COLO668 (cell line): Measurements from ENCODE around the gene TRABD2B.

Experiments
- DNase-seq: peaks from one replicate; lab custom pipeline; 2025; ENCODE audit not compliant: unreplicated experiment; lab: John Stamatoyannopoulos, UW

Gene TRABD2B

DNA sequence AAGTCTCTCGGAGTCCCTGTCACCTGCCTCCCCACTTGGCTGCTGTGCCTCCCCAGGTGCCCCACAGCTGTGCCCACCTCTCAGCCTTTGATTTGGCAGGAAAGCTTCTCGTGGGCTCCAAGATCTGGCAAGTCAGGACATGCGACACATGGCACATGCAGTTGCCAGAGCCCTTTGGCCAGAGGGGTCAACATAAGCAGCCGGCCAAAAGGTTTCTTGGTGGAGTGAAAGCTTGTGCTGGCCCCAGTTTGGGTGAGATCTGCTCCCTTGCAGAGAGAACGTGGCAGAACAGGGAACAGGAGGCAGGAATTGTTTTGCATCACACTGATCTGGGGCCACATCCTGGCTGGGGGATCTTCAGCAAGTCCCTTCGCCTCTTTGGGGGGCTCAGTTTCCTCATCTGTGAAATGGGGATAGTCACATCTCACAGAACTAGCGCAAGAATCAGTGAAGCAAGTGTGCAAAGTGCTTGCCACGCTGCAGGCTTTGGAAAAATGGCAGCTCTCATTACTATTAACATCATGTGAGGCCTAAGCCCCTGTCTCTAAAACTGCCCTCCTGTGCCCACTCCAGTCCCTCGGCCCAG lies 232.6 kb downstream of the TRABD2B start:
- DNase-seq = no peak

DNA sequence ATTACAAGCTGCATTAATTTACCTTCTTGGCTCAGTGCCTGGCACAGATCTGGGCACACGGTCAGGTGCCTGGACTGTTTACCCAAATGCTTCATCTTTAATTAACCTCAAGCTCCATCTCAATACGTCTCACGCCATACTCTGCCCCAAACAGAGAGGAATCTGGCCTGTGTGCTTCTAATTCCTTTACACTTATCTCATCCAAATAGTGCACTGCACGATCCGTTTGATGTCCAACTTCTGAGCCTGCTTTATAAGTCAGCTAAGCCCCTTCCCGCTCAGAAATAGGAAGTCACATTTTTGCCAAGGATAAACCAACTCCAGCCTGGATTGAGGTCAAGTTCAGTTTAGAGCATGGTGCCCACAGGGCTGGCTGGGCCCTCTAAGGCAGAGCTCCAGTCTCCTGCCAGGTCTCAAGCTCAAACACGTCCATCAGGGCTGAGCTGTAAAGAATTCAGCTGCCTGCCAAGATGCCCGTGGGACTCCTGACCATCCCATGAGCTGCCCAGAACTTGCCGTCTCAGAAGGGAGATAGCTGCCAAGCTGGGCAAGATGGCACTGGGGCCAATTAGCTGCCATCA lies 233.5 kb downstream of the TRABD2B start:
- DNase-seq = no peak

DNA sequence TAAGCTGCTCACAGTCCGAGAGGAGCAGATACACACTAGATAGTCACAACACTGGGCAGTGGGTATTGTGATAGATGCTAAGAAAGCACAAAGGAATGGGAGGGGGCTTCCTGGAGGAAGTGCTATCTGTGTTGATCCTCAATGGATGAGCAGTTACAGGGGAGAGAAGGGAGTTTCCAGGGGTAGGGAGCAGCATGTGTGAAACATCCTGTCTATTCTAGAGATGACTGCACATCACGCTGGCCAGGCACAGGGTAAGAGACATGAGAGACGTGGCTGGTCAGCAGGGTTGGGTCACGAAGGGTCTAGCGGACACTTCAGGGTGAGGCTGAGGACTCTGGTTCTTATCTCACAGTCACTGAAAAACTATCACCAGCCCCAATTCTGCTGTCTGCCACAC lies 235.2 kb downstream of the TRABD2B start:
- DNase-seq = no peak

DNA sequence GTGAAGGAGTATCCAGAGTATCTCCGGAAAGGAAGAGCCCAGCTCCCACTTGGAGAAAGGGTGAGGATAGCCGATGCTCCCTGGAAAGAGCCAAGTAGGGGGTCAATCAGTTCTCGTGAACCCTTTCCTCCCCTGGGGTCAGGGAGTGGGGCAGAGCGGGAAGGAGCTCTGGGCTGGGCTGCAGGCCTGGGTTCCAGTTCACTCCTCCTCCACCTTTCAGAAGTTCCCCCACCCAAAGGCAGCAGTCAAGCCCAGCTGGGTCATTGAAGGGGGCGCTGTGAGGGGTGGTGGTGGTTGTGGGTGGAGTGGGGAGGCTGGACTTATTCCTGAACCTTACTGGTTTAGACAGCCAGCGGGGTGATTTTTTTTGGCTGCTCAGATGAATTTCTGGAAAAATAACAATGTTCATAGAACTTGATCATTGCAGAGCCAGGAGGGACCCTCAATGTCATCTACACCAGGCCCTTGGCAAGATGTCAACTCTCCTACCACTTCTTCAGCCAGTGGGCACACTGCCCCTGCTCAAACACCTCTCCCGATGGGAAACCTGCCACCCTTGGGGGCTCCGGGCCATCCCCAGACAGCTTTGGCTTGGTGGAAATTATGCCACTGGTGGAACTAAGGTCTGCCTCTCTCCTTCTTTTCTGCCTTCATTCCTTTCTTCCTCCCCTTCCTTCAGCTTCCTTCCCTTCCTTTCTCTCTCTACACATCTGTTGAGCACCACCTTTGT lies 235.8 kb downstream of the TRABD2B start:
- no peak for DNase-seq

DNA sequence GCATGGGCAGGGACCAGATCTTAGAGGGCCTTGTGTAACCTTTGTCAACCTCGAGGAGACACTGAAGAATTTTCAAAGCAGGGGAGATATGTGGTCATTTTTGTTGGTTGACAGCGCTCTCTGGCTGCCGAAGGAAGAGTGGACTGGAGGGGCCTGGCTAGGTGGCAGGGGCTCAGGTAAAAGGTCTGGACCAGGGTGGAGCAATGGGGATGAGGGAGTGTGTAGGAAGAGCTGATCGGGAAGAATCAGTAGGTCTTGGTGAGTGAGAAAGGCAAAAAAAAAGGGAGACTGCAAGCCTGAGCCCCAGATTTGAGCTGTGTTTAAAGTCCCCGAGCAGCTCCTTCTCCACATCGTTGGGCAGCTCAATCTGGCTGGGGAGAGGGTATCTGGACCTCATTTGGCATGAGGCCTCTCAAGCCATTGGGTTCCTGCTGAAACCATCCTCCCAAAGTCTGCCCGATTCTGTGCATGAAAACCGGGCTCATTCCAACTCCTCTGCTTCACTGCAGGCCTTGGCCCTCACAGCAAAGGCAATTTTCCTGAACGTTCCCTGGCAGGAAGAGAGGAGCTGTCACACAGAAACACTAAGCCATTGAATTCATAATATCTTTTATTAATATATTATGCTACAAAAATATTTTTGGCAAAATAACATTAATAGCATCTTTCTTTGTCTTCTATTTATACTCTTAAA lies 237.1 kb downstream of the TRABD2B start:
- no peak for DNase-seq

DNA sequence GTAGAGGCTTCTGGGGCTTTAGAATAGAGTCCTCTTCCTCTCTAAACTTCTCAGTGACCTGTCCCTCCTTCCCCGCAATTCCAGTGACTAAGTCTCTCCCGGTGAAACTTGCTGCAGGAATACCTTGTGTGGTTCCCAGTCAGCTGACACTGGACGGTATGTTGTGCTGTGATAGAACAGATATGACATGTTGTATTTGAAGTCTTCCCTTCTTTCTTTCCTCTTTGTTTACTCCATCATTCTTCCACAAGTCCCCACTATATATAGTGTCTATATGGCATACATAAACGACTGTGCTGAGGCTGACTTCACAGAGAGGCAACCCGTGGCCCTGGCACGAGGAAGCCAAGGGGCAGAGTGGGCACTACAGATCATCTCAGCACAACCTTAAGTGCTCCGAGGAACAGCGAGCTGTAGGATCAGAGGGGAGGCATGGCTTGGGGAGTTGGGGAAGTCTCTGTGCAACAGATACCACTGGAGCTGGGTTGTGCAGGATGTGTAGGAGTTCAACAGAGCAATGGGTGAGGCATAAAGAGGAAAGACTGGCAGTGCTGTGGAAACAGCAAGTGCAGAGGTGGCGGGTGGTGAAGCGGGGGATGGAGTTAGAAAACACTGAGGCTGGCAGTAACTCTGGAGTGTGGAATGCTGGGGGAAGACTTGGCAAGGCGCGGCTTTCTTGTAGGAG lies 237.8 kb downstream of the TRABD2B start:
- no peak for DNase-seq

DNA sequence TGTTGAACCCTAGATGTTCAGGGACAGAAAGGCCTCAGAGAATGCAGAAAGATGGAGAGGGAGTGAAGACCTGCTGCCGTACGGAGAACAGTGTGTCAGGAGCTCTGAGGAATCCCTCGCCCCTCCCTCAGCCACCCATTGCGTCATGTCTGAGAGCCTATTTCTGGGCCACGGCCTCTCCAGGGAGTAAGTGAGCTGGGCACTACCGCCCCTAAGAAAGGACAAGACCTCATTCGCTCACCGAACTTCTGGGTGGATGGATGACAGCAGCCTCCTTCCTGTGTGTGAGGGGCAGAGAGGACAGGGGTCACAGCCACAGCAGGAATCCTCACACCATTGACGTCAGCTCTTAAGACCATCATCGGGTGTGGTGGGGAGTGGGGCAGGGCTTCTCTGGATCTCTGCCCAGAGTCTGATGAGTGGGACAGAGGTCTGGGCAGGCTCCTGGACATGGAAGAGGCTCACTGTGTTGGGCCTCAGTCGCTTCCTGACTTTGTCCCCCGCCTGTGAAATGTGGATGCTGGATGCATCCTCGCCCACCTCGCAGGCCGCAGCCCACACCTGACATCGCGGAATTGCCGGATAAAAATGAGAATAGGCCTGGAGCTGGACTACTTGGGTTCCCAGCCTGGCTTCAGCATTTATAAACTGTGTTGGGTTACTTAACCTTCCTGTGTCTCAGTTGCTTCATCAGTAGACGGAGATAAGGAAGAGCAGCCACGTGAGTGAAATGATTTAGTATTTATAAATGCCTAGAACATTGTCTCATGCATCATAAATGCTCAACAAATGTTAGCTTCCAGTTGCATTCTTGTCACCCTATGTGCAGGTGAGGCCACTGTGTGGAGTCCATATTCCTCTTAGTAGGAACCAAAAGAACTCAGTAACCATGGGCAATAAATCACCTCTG lies 238.6 kb downstream of the TRABD2B start:
- DNase-seq = no peak

DNA sequence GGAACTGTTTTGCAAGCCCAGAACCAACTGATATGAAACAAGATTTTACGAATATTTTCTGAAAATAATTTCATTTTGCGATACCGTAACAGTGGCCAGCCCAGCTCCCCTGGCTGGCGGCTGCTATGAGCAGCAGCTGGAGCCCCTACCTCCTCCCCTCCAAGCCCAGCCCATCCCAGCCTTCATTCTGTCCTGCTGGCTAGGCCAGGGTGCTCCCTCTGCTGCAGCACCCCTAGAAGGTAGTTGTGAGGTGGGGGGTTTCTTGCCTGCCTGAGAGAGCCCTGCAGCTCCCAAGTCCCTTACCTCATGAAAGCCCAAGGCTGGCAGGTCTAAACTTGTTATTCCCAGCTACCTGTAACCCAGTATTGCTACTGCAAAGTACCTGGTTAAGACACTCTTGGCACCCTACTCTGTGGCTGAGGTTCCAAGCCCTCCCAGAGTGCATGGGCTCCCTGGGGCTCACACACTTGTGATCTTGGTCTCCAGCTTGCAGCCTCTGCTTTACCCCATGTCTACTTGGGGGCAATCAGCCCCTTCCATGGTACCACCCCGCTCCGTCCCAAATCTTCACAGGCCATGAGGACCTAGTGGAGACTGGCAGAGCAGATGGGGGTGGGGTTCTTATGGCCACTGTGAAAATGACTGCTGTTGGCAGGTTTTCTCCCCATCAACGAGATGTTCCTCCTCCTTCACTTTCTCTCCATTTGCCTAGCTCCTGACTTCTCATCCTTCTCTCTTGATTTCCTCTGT lies 239.8 kb downstream of the TRABD2B start:
- DNase-seq = no peak

DNA sequence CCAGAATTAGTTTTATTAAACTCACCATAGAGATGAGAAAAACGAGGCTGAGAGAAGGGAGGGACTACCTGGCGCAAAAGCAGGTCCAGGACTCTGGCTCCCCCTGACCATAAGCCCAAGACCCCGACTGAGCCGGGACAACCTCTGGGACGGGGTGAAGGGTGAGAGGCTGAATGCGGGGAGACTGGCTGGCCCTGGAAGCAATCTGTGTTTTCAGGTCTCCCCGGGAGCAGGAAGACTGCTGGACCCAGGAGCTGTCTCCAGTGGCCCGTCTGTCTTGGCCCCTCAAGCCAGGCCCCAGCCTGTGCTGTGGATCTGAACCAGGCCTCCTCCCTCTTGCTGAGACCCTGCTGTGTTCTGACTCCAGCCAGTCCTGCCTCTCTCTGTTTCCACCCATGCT lies 240.8 kb downstream of the TRABD2B start:
- DNase-seq = no peak

DNA sequence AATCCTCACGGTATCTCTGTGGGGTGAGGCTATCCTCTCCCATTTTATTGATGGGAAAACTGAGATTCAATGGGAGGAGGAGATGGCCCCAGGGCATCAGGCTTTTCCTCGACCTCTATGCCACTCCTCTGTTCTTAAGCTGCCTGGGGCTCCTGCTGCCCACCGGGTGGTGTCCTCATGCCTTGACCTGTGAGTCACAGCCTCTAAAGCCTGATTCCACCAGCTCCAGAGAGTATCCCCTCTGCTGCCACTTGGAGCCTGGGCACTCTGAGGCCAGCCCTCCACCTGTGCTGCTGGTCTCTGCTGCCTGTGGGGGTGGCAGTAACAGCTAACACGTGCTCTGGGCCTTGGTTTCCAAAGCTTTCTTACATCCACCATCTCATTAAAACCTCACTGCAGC lies 241.2 kb downstream of the TRABD2B start:
- DNase-seq = no peak

DNA sequence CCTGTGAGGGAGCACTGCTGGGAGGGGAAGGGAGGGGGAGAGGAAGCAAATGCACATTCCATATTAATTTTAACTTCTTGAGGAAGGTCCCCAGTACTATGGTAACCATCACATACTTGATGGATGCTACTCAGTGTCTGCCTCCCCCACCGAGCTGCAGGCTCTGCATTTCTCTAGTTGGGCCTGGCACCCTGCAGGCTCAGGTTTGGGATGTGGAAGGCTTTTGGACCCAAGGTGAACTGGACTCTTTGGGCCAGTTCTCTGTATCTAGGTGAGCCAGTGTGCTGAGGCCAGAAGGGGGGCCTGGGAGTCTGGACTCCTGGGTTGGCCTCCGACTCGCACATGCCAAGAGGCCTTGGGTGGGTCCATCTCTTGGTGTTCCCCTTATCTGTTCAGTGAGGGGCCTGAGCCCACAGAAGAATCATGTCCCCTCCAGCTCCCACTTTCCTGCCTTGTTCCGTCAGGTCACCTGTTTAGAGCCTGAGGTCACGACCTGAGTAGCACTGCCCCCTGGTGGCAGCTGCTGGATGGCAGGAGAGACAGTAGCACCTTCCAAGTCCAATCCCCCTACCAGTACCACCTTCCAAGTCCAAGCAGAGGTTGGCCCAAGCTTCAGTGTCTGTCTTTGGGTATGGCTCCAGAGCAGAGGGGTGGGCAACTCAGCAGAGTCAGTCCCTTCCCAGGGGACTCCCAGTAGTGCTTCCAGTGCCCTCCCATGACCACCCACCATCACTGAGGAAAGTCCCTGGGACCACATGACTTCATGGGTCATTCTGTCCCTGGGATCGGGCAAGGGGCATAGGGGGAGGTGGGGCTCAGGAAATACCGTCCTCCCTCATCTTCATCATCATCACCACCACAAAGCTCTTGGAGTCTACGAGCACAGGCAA lies 241.8 kb downstream of the TRABD2B start:
- peak; percentile 73 for DNase-seq

DNA sequence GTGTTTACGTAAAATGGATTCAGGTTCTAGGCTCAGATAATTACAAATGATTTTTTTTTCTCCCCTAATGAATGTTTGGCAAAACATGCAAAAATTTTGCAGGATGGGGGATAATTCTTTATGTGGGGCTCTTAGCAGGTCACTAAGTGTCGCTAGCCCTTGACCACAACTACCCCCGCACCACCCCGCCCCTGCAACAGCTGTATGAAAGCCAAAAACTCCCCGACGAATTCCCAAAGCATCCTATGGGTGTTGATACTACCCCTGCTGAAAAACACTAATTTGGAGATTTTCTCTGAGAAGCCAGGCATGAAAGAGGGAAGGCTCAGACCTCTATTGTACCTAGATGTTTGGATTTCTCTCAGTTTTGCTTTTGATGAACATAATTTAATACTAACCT lies 243.0 kb downstream of the TRABD2B start:
- DNase-seq = no peak

DNA sequence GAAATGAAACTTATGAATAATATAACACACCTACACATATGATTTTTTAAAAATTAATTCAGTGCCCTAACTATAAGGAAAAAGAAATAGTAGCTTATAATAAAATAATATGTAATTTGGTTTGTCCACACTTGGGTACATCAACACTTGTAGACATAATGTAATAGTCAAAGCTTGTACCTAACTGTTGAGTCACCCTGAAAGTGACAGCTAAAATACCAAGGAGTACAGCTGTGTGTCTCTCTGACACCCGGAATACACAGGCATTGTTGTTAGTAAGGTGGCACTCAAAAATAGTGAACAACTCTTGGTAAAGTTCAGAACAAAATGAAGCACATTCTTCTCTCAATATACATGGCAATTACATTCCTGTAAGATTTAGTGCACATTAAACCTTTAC lies 243.4 kb downstream of the TRABD2B start:
- no peak for DNase-seq

DNA sequence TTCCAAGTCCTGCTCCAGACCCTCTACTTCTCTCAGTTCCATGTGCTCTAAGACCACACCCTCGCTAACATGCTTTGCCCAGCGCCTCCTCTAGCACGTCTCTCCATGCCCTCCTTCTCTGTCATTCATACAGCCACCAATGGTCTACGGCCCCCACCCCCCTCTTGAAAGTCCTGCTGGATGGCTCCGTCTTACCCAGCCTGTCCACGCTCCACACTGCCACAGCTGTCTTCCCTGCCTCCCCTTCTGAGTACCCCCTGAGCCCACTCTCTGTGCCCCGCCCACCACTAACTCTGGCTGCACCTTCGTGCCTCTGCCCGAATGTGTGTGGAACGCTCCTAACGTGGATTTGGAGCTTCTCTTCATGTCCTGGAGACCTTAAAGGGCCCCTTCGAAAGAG lies 244.6 kb downstream of the TRABD2B start:
- no peak for DNase-seq

DNA sequence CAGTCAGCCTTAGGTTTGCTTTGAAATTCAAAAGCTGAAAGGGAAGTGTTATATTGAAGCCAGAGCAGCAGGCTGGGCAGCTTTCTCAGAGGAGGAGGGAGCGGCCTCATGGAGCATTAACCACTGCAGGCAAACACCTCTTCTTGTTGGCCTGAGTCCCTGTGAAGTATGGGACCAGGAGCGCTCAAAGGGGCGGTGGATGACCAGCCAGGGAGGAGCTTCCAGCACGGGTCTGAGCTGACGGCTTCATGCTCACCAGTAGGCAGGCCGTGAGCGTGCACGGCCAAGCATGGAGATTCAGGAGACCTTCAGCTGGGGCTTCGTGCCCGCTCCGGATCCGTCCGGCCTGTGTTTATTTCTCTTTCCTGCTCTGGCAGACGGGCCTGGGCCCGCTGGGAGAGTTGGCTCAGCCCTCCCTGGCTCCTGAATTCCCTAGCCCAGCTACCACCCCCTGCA lies 245.2 kb downstream of the TRABD2B start:
- no peak for DNase-seq

DNA sequence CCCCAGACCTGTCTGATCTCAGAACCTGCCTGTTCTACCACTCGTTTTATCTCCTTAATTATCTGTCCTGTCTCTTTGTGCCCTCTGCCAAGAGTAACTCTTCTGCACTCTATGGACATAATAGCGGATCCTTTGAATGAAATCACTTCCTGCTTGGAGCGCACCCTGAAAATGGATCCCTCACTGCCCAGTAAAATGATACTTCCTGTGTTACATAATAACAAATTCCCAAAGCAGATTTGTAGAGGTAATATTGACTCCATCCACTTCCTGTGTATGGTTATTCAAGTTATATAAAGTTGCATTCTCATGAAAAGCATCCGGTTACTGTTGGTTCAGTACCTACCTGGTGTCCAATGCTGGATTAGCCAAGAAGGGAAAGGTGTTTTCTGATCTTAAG lies 246.0 kb downstream of the TRABD2B start:
- peak; percentile 48 for DNase-seq

DNA sequence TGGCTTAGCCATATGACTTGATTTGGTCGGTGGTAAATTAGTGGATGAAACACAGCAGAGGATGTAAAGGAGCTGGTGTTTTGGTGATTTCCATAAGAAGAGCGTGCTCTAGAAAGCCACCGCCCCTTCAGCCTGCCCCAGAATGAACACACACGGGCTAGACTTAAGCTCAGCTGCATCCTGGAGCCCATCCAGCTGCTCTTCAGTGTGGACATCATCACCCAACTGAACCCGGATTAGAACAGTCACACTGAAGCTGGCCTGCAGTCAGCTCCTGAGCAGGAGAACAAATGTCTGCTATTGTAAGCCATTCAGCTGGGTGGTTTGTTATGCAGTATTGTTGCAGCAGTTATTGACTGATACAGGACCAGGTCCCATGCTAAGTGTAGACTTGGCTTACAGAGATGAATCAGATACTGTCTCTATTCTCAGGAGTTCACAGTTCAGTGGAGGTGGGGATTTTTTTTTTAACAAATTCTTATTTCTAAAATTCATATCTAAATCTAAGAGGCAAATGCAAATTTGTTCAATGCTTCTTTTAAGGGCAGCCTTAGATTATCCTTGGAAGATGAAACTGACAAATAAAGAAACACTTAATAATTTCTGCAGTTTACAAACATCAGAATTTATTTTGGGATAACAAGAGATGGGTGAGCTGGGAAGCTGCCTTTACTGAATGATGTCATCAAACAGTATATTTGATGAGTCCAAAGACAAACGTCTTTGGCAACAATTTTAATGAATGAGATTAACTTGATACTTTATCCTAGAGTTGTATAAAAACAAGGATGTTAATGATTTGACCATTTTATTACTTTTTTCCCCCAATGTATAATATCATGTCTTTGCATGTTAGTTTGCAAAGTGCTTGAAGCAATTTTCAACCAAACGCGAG lies 251.2 kb downstream of the TRABD2B start:
- DNase-seq = no peak
